Natural killer cell (primary cell): ENCODE measurements around the gene PRKAR1B. TPM values are rescaled to one million over a fixed set of nuclear protein-coding genes. Genes with fewer than 3 reads are reported as not detected.

Source experiments
- ATAC-seq, 3 donors: fragments of 150-1000 bp in 2 of 3; fragments of 200-7000 bp in 1 of 3; cut with Tn5 transposase; 1 replicate in 1 of 3; 2 replicates in 2 of 3; pipeline ENCODE4 v1.10.0; 2021; ENCODE audit warnings: mild to moderate bottlenecking in 2 of 3, moderate library complexity in 2 of 3
- DNase-seq, 2 donors: peaks; one replicate each; pipeline versions ENCODE4 v3.0.0 to v3.0.0-alpha.2; 2013 to 2021; ENCODE audit warnings: mixed read lengths in 1 of 2
- H3K27ac ChIP-seq: one replicate; pipeline ENCODE4 v1.5.1; 2013; ENCODE audit warnings: mild to moderate bottlenecking, low read length
- H3K27me3 ChIP-seq: one replicate; pipeline ENCODE4 v1.6.1; 2013; ENCODE audit warnings: low read length; ENCODE audit not compliant: control insufficient read depth, insufficient read depth
- H3K36me3 ChIP-seq: one replicate; pipeline ENCODE4 v1.6.1; 2013; ENCODE audit warnings: low read length; ENCODE audit not compliant: control insufficient read depth, insufficient read depth
- H3K4me1 ChIP-seq: one replicate; pipeline ENCODE4 v1.6.1; 2013; ENCODE audit warnings: low read length; ENCODE audit not compliant: control insufficient read depth, insufficient read depth
- H3K4me3 ChIP-seq: one replicate; pipeline ENCODE4 v1.5.1; 2013; ENCODE audit warnings: low read length
- H3K9me3 ChIP-seq: one replicate; pipeline ENCODE4 v1.6.1; 2013; ENCODE audit warnings: low read length; ENCODE audit not compliant: control insufficient read depth, insufficient read depth
- H3K27ac Mint-ChIP-seq, 2 donors: one replicate each; pipeline ENCODE4 v1.8.0; 2022; ENCODE audit warnings: mild to moderate bottlenecking in 2 of 2, mixed read lengths in 2 of 2, moderate library complexity in 1 of 2
- H3K27me3 Mint-ChIP-seq, 2 donors: one replicate each; pipeline ENCODE4 v1.8.0; 2022; ENCODE audit warnings: low read depth in 2 of 2, mixed read lengths in 2 of 2
- H3K36me3 Mint-ChIP-seq: one replicate; pipeline ENCODE4 v1.8.0; 2022; ENCODE audit warnings: mixed read lengths
- H3K4me1 Mint-ChIP-seq, 2 donors: one replicate each; pipeline ENCODE4 v1.8.0; 2022; ENCODE audit warnings: mixed read lengths in 2 of 2
- H3K4me3 Mint-ChIP-seq: one replicate; pipeline ENCODE4 v1.8.0; 2022; ENCODE audit warnings: mild to moderate bottlenecking, moderate library complexity, mixed read lengths
- H3K9me3 Mint-ChIP-seq, 2 donors: one replicate each; pipeline ENCODE4 v1.8.0; 2022; ENCODE audit warnings: mixed read lengths in 2 of 2
- WGBS: methylation state at CpG from one replicate; pipeline ENCODE4 v1.1.7; 2013; ENCODE audit warnings: missing lambda C conversion rate; ENCODE audit not compliant: insufficient coverage; 5-methylcytosine and 5-hydroxymethylcytosine counted together
- intact Hi-C: fragments of 100-400 bp; cut with micrococcal nuclease; formaldehyde crosslinking; loops from one replicate; pipeline ENCODE4 v1.14.2; 2022
- total RNA-seq, 4 donors: library from RNA; stranded (reverse); fragments of 120-200 nt in 1 of 4; gene quantifications; one replicate each; pipeline versions ENCODE4 v1.2.3 to v1.2.4, GENCODE V29; 2013 to 2022
- TF ChIP-seq, protein P1 (sequence below): fragments of 200-600 bp; IDR thresholded peaks from one replicate; pipeline ENCODE4 v1.8.0; 2022; ENCODE audit warnings: antibody characterized with exemption

The PRKAR1B gene
- total RNA-seq, 3 donors from 2014 or later (not counting 1 experiment from before 2014, with no cell fraction given) = 2.4 to 3.8 (median 3.0) TPM

DNA sequence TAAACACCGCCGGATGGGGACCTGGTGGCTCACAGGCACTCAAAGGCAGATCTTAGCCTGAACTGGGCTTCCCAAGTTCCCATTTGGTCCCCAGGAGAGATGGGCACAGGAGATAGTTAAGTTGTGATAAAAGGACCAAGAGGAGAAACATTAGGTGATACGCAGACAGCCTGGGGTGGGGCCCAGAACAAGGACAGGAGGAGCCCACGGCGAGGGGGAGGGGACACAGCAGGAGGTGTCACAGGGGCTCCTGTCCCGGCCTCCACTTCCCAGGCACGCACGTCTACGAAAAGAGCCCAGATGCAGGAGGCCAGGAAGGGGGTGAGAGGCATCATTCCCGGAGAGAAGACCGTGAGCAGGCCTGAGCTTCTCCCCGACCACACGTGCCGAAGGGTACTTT lies 16.9 kb downstream of the PRKAR1B start:
- Mint-ChIP-seq H3K4me3 (peak overlapping the region; percentile 31), H3K27ac (no peak overlapping the region), H3K4me1 (peaks cover 0 to 5% of the 10 kb centered on the region in 2 donors), H3K36me3 (no peaks in the 10 kb centered on the region), H3K9me3 (no peaks in the 10 kb centered on the region), H3K27me3 (peaks cover 18 to 19% of the 10 kb centered on the region in 2 donors)
- no peaks in the 10 kb centered on the region for H3K36me3 ChIP-seq
- H3K27ac ChIP-seq = no peak overlapping the region
- H3K9me3 ChIP-seq = no peaks in the 10 kb centered on the region
- intact Hi-C loops = no loop called here
- no peak overlapping the region for H3K4me3 ChIP-seq
- ATAC-seq = no peak
- no peak for DNase-seq
- peaks cover 7% of the 10 kb centered on the region for H3K4me1 ChIP-seq
- 97% methylated on average over 14 of the region's 14 CpGs for WGBS
- peaks cover 3% of the 10 kb centered on the region for H3K27me3 ChIP-seq
- TF ChIP-seq, protein P1, sequence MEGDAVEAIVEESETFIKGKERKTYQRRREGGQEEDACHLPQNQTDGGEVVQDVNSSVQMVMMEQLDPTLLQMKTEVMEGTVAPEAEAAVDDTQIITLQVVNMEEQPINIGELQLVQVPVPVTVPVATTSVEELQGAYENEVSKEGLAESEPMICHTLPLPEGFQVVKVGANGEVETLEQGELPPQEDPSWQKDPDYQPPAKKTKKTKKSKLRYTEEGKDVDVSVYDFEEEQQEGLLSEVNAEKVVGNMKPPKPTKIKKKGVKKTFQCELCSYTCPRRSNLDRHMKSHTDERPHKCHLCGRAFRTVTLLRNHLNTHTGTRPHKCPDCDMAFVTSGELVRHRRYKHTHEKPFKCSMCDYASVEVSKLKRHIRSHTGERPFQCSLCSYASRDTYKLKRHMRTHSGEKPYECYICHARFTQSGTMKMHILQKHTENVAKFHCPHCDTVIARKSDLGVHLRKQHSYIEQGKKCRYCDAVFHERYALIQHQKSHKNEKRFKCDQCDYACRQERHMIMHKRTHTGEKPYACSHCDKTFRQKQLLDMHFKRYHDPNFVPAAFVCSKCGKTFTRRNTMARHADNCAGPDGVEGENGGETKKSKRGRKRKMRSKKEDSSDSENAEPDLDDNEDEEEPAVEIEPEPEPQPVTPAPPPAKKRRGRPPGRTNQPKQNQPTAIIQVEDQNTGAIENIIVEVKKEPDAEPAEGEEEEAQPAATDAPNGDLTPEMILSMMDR = no peak

DNA sequence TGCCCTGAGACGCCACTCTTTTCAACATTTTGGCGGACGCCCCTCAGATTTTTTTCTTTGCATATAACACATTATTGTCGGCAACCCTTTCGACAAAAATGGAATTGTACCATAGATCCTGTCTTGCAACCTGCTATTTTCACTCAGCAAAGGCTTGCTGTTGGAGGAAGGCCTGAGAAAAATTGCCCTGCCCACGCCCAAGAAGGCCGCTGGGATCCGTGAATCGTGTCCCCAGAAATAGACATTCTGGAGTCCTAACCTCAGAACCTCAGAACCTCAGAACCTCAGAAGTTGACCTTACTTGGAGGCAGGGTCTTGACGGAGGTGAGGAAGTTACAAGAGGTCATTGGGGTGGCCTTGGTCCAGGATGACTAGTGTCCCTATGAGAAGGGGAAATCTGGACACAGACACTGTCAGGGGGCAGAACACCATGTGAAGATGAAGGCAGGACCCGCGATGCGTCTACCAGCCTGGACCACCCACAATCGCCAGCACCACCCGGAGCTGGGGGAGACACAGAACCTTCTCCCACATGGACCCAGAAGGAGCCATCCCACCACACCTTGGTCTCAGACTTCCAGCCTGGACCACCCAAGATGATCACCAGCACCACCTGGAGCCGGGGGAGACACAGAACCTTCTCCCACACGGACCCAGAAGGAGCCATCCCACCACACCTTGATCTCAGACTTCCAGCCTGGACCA lies 19.6 kb downstream of the PRKAR1B start:
- H3K27me3 Mint-ChIP-seq = peaks cover 0 to 3% of the 10 kb centered on the region in 2 donors
- DNase-seq (no peak), ATAC-seq (no peak)
- Histone ChIP-seq H3K27ac (no peak overlapping the region), H3K27me3 (no peaks in the 10 kb centered on the region), H3K9me3 (no peaks in the 10 kb centered on the region), H3K4me1 (peaks cover 3% of the 10 kb centered on the region), H3K36me3 (no peaks in the 10 kb centered on the region), H3K4me3 (no peak overlapping the region)
- WGBS = 94% methylated on average over 17 of the region's 17 CpGs
- no peak overlapping the region for H3K27ac Mint-ChIP-seq
- peaks cover 7% of the 10 kb centered on the region for H3K36me3 Mint-ChIP-seq
- no peak overlapping the region for H3K4me3 Mint-ChIP-seq
- H3K9me3 Mint-ChIP-seq = peaks cover 3 to 5% of the 10 kb centered on the region in 2 donors
- intact Hi-C loops = no loop called here
- no peaks in the 10 kb centered on the region for H3K4me1 Mint-ChIP-seq
- TF ChIP-seq, protein P1 = no peak

DNA sequence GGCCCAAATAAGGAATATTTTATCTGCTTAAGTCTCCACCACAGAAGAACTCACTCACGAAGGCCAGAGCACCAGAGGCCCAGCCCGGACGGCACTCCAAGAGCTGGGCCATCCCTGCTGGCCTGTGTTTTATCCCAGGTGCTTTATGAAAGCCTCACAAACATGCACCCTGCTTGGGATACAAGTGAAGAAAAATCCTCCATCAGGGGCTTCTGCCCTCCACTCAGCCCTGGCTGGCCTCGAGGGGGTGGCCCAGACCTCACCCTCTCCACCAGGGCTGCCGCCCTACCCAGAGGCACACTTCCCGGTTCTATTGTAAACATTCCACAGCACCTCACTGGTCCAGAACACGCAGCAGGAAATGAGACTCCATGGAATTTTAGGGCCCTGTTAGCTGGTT lies 20.4 kb downstream of the PRKAR1B start:
- no peak for DNase-seq
- no peak overlapping the region for H3K27ac Mint-ChIP-seq

More for the DNA sequence above, 20.4 kb downstream of the PRKAR1B start:
- no peaks in the 10 kb centered on the region for H3K27me3 ChIP-seq
- Mint-ChIP-seq H3K27me3 (peaks cover 0 to 3% of the 10 kb centered on the region in 2 donors), H3K36me3 (peaks cover 7% of the 10 kb centered on the region), H3K4me1 (no peaks in the 10 kb centered on the region), H3K9me3 (peaks cover 3 to 5% of the 10 kb centered on the region in 2 donors), H3K4me3 (no peak overlapping the region)
- H3K4me3 ChIP-seq = no peak overlapping the region
- H3K36me3 ChIP-seq = no peaks in the 10 kb centered on the region
- H3K27ac ChIP-seq = no peak overlapping the region
- no peaks in the 10 kb centered on the region for H3K9me3 ChIP-seq
- peaks cover 2% of the 10 kb centered on the region for H3K4me1 ChIP-seq
- intact Hi-C loops = no loop called here
- no peak for ATAC-seq
- TF ChIP-seq, protein P1 = no peak
- WGBS = 95% methylated on average over 7 of the region's 7 CpGs
